ENCODE results near the gene TNC.

TNC gene

DNA sequence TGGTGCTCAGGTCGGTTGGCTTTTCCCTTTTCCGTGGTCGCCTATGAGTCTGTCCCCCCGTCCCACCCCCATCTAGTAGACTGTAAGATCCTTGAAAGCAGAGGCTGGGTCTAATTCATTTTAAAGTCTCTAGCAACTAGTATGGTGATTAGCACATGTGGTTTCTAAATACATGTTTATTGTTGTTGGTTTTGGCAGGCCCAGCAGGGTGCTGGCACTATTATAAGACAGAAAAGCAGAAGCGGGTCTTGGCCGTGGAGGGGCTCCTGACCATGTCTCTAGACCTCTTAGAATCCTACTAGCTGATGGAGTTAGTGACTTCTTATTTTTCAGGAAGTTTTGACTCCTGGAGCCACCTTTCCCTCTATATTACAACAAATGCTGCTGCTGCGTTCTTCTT lies 126.1 kb downstream of the TNC start:
- no peak overlapping the region for H4K91ac ChIP-seq (ENCODE audit: low read depth, low read length)
- H2BK120ac ChIP-seq (ENCODE audit: insufficient read depth, low read length, poor library complexity), result peak overlapping the region; percentile 31
- H3K36me3 ChIP-seq (ENCODE audit: control insufficient read depth in 1 of 2, insufficient read depth in 2 of 2, low read length in 2 of 2), result no peaks in the 10 kb centered on the region
- no peak overlapping the region for H3K14ac ChIP-seq (ENCODE audit: low read length)
- peaks cover 6 to 8% of the 10 kb centered on the region in 2 experiments for H3K4me1 ChIP-seq (ENCODE audit: control insufficient read depth in 1 of 2, insufficient read depth in 2 of 2, low read length in 2 of 2)
- no peak overlapping the region for H3K27ac ChIP-seq (ENCODE audit: low read depth, low read length)
- no peak overlapping the region for H3K4me3 ChIP-seq (ENCODE audit: low read depth, low read length)
- DNase-seq, result no peak
- H2BK5ac ChIP-seq (ENCODE audit: low read depth, low read length, poor library complexity), result no peak overlapping the region
- H3K79me1 ChIP-seq (ENCODE audit: low read length), result peaks cover 2% of the 10 kb centered on the region
- H2AFZ ChIP-seq (ENCODE audit: insufficient read depth, low read length, poor library complexity), result no peak overlapping the region
- H3K4ac ChIP-seq (ENCODE audit: low read depth, low read length), result no peak overlapping the region
- H2BK12ac ChIP-seq (ENCODE audit: low read length), result peak overlapping the region; percentile 73
- WGBS (ENCODE audit: extremely low coverage, insufficient coverage, insufficient read length), result no CpG with 5 or more reads among the region's 7 CpGs
- H3K27me3 ChIP-seq (ENCODE audit: insufficient read depth, low read length), result no peaks in the 10 kb centered on the region
- H4K8ac ChIP-seq (ENCODE audit: low read depth, low read length), result no peak overlapping the region
- no peak overlapping the region for H3K23ac ChIP-seq (ENCODE audit: low read length)
- no peak overlapping the region for H2AK5ac ChIP-seq (ENCODE audit: low read length)
- H3K18ac ChIP-seq (ENCODE audit: low read length), result no peak overlapping the region
- no peak overlapping the region for H3K9ac ChIP-seq (ENCODE audit: low read length)
- no peak overlapping the region for H4K12ac ChIP-seq (ENCODE audit: low read depth, low read length)
- no peaks in the 10 kb centered on the region for H3K79me2 ChIP-seq (ENCODE audit: control insufficient read depth, insufficient read depth, low read length, poor library complexity)
- no peak overlapping the region for H3K4me2 ChIP-seq (ENCODE audit: low read length)
- peaks cover 5% of the 10 kb centered on the region for H3K9me3 ChIP-seq (ENCODE audit: insufficient read depth, low read depth, low read length)

DNA sequence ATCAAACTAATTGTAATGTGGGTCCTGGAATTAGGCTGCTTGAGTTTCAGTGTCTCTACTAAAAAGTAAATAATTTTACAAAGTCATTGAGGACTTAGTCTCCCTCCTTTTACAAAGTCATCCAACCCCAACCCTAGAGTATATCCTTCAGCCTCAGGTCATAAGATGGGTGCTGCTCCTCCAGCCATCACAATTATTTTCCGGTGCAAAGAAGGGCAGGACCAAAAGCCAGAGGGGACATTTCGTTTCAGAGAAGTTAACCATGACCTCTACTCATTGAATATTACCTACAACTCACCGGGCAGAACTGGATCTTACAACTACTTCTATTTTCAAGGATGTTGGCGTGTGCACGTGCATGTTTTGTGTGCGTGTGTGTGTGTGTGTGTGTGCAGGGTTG lies 127.1 kb downstream of the TNC start:
- Histone ChIP-seq H2BK5ac (ENCODE audit: low read depth, low read length, poor library complexity) (no peak overlapping the region), H3K79me2 (ENCODE audit: control insufficient read depth, insufficient read depth, low read length, poor library complexity) (no peaks in the 10 kb centered on the region), H3K4me3 (ENCODE audit: low read depth, low read length) (no peak overlapping the region), H3K79me1 (ENCODE audit: low read length) (peaks cover 2% of the 10 kb centered on the region), H3K9me3 (ENCODE audit: insufficient read depth, low read depth, low read length) (peaks cover 5% of the 10 kb centered on the region), H4K91ac (ENCODE audit: low read depth, low read length) (no peak overlapping the region), H3K4me2 (ENCODE audit: low read length) (no peak overlapping the region), H4K12ac (ENCODE audit: low read depth, low read length) (no peak overlapping the region), H2BK120ac (ENCODE audit: insufficient read depth, low read length, poor library complexity) (no peak overlapping the region), H2AK5ac (ENCODE audit: low read length) (no peak overlapping the region), H3K14ac (ENCODE audit: low read length) (no peak overlapping the region), H3K27me3 (ENCODE audit: insufficient read depth, low read length) (no peaks in the 10 kb centered on the region), H3K27ac (ENCODE audit: low read depth, low read length) (no peak overlapping the region), H3K23ac (ENCODE audit: low read length) (no peak overlapping the region), H3K36me3 (ENCODE audit: control insufficient read depth in 1 of 2, insufficient read depth in 2 of 2, low read length in 2 of 2) (no peaks in the 10 kb centered on the region), H3K4ac (ENCODE audit: low read depth, low read length) (no peak overlapping the region), H2BK12ac (ENCODE audit: low read length) (no peak overlapping the region), H2AFZ (ENCODE audit: insufficient read depth, low read length, poor library complexity) (no peak overlapping the region), H4K8ac (ENCODE audit: low read depth, low read length) (no peak overlapping the region), H3K18ac (ENCODE audit: low read length) (no peak overlapping the region), H3K9ac (ENCODE audit: low read length) (no peak overlapping the region), H3K4me1 (ENCODE audit: control insufficient read depth in 1 of 2, insufficient read depth in 2 of 2, low read length in 2 of 2) (peaks cover 6 to 8% of the 10 kb centered on the region in 2 experiments)
- no CpG with 5 or more reads among the region's 6 CpGs for WGBS (ENCODE audit: extremely low coverage, insufficient coverage, insufficient read length)
- no peak for DNase-seq

DNA sequence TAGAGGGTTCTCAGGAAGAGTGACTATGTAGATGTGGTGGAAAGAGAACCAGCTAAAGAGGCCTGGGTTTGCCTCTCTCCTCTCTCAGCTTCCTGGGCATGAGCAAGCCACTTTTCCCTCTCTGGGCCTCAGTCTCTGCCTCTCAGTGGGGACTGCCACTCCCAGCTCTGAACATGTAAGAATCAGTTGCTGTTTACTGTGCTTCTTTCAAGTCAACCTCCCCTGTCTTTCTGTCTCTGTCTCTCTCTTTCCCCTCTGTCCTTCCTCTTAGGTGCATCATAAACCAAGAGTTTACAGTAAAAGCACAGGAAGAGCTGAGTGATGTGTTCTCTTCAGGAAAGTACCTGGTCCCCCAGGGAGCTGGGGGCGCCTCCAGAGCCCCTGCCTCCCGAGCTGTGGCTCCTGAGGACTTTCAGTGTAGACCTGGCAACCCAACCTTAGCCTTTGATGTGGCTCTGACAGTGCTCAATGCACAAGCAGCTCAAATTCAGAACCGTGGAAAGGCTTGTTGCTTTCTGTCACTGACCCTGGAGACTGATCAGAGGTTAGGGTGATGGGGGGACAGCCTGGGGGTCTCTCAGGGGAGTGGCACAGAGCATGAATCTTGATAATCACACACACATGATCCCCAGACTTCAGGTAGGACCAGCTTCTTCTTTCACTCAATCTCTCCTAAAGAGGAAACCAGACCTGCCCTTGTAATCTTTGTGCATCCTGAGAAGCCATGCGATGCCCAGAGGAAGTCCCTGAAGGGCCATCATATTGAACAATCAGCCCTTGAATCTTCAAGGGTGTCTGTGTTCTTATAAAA lies 128.2 kb downstream of the TNC start:
- no peak overlapping the region for H2AFZ ChIP-seq (ENCODE audit: insufficient read depth, low read length, poor library complexity)
- no peak overlapping the region for H4K12ac ChIP-seq (ENCODE audit: low read depth, low read length)
- no CpG with 5 or more reads among the region's 4 CpGs for WGBS (ENCODE audit: extremely low coverage, insufficient coverage, insufficient read length)

DNA sequence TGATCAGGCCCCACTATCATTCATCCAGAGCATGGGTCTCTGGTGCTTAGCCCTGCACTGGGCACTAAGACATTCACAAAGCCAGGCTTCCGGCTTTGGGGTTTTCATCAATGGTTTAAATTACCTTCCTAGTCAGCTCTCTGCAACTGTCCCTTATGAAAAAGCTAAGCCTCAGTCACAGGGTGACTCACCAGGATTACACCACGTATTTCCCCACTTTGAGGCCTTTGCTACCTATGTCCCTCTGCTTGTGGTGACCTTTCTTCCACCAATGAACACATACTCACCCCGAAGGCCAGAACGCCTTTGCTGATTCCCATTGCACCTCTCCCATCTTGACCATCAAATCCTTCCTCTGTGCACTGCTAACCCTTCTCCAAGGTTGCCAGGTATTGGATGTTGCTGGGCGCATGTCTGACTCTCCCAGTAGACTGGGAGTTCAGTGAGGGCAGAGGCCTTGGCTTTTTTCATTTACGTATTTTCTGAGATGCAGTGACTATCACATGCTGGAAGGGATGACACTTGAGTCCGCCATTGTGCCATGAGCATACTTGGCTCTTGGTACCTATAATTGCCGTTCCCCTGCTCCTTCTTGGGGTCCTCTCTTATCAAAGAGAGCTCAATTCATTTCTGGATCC lies 128.9 kb downstream of the TNC start:
- no peak overlapping the region for H2BK120ac ChIP-seq (ENCODE audit: insufficient read depth, low read length, poor library complexity)
- H4K8ac ChIP-seq (ENCODE audit: low read depth, low read length), result no peak overlapping the region
- no peak overlapping the region for H2BK5ac ChIP-seq (ENCODE audit: low read depth, low read length, poor library complexity)
- no peak overlapping the region for H2AK5ac ChIP-seq (ENCODE audit: low read length)
- WGBS (ENCODE audit: extremely low coverage, insufficient coverage, insufficient read length), result no CpG with 5 or more reads among the region's 8 CpGs
- no peaks in the 10 kb centered on the region for H3K79me2 ChIP-seq (ENCODE audit: control insufficient read depth, insufficient read depth, low read length, poor library complexity)
- no peak overlapping the region for H2AFZ ChIP-seq (ENCODE audit: insufficient read depth, low read length, poor library complexity)
- H2BK12ac ChIP-seq (ENCODE audit: low read length), result no peak overlapping the region
- no peak overlapping the region for H4K12ac ChIP-seq (ENCODE audit: low read depth, low read length)
- DNase-seq, result peak; percentile 75 to 84
- no peaks in the 10 kb centered on the region for H3K36me3 ChIP-seq (ENCODE audit: control insufficient read depth in 1 of 2, insufficient read depth in 2 of 2, low read length in 2 of 2)
- no peak overlapping the region for H3K23ac ChIP-seq (ENCODE audit: low read length)
- H3K4me1 ChIP-seq (ENCODE audit: control insufficient read depth in 1 of 2, insufficient read depth in 2 of 2, low read length in 2 of 2), result peaks cover 6 to 10% of the 10 kb centered on the region in 2 experiments
- H3K4me3 ChIP-seq (ENCODE audit: low read depth, low read length), result no peak overlapping the region
- peaks cover 5% of the 10 kb centered on the region for H3K9me3 ChIP-seq (ENCODE audit: insufficient read depth, low read depth, low read length)
- no peak overlapping the region for H3K9ac ChIP-seq (ENCODE audit: low read length)
- no peak overlapping the region for H3K18ac ChIP-seq (ENCODE audit: low read length)
- no peak overlapping the region for H3K27ac ChIP-seq (ENCODE audit: low read depth, low read length)
- H3K79me1 ChIP-seq (ENCODE audit: low read length), result no peaks in the 10 kb centered on the region
- no peak overlapping the region for H3K4ac ChIP-seq (ENCODE audit: low read depth, low read length)
- H3K14ac ChIP-seq (ENCODE audit: low read length), result no peak overlapping the region
- H3K27me3 ChIP-seq (ENCODE audit: insufficient read depth, low read length), result no peaks in the 10 kb centered on the region
- H4K91ac ChIP-seq (ENCODE audit: low read depth, low read length), result no peak overlapping the region
- H3K4me2 ChIP-seq (ENCODE audit: low read length), result no peak overlapping the region

More for the DNA sequence above, 128.2 kb downstream of the TNC start:
- no peak overlapping the region for H3K18ac ChIP-seq (ENCODE audit: low read length)
- no peak overlapping the region for H3K27ac ChIP-seq (ENCODE audit: low read depth, low read length)
- H3K79me1 ChIP-seq (ENCODE audit: low read length), result no peaks in the 10 kb centered on the region
- no peak overlapping the region for H2AK5ac ChIP-seq (ENCODE audit: low read length)
- no peak overlapping the region for H3K9ac ChIP-seq (ENCODE audit: low read length)
- H3K4ac ChIP-seq (ENCODE audit: low read depth, low read length), result no peak overlapping the region
- H3K23ac ChIP-seq (ENCODE audit: low read length), result no peak overlapping the region
- H3K36me3 ChIP-seq (ENCODE audit: control insufficient read depth in 1 of 2, insufficient read depth in 2 of 2, low read length in 2 of 2), result no peaks in the 10 kb centered on the region
- peak overlapping the region; percentile 17 for H4K8ac ChIP-seq (ENCODE audit: low read depth, low read length)
- H2BK120ac ChIP-seq (ENCODE audit: insufficient read depth, low read length, poor library complexity), result peak overlapping the region; percentile 47
- no peak overlapping the region for H3K4me3 ChIP-seq (ENCODE audit: low read depth, low read length)
- no peak overlapping the region for H4K91ac ChIP-seq (ENCODE audit: low read depth, low read length)
- no peak for DNase-seq
- peaks cover 6 to 10% of the 10 kb centered on the region in 2 experiments for H3K4me1 ChIP-seq (ENCODE audit: control insufficient read depth in 1 of 2, insufficient read depth in 2 of 2, low read length in 2 of 2)
- H2BK12ac ChIP-seq (ENCODE audit: low read length), result peak overlapping the region; percentile 23
- H3K27me3 ChIP-seq (ENCODE audit: insufficient read depth, low read length), result no peaks in the 10 kb centered on the region
- H2BK5ac ChIP-seq (ENCODE audit: low read depth, low read length, poor library complexity), result peak overlapping the region; percentile 12
- H3K79me2 ChIP-seq (ENCODE audit: control insufficient read depth, insufficient read depth, low read length, poor library complexity), result no peaks in the 10 kb centered on the region
- no peak overlapping the region for H3K14ac ChIP-seq (ENCODE audit: low read length)
- H3K9me3 ChIP-seq (ENCODE audit: insufficient read depth, low read depth, low read length), result peaks cover 5% of the 10 kb centered on the region
- H3K4me2 ChIP-seq (ENCODE audit: low read length), result no peak overlapping the region

Data from trophoblast cell (in vitro differentiated cells and primary cell).